Astrocyte of the cerebellum (primary cell): Measurements from ENCODE around the gene CDK14.

Experiments
- DNase-seq: peaks from one replicate; pipeline ENCODE4 v3.0.0-alpha.2; 2011; ENCODE audit warnings: low read depth
- H3K4me3 ChIP-seq: 2 replicates; pipeline ENCODE4 v1.5.1; 2011; ENCODE audit warnings: mild to moderate bottlenecking, low read depth, low read length, moderate library complexity
- CTCF ChIP-seq: IDR thresholded peaks from 2 replicates; pipeline ENCODE4 v1.5.1; 2012; ENCODE audit warnings: low read length, low read depth, moderate library complexity, mild to moderate bottlenecking; ENCODE audit errors: missing control alignments
- in situ Hi-C: cut with HindIII; loops from 2 replicates; pipeline ENCODE4 v1.10.0; 2017; ENCODE audit warnings: low sequenced_read_pairs

Gene CDK14

GRCh38 chr7:90889210-90889609, 293.1 kb downstream of the CDK14 start:
- in situ Hi-C loops, result no loop called here
- no peak overlapping the region for H3K4me3 ChIP-seq
- no peak for DNase-seq
- no peak for TF ChIP-seq CTCF

- no peak for TF ChIP-seq CTCF
- in situ Hi-C loops, result no loop called here
- no peak for DNase-seq
- no peak overlapping the region for H3K4me3 ChIP-seq
Observed at GRCh38 chr7:90889644-90890043, 293.5 kb downstream of the CDK14 start.

- no peak for DNase-seq
- TF ChIP-seq CTCF, result no peak
- H3K4me3 ChIP-seq, result no peak overlapping the region
- in situ Hi-C loops, result no loop called here
Observed at GRCh38 chr7:90891529-90891928, 295.4 kb downstream of the CDK14 start.

GRCh38 chr7:90892213-90892612, 296.1 kb downstream of the CDK14 start:
- in situ Hi-C loops, result no loop called here
- no peak overlapping the region for H3K4me3 ChIP-seq
- TF ChIP-seq CTCF, result no peak
- no peak for DNase-seq

- no peak for TF ChIP-seq CTCF
- H3K4me3 ChIP-seq, result no peak overlapping the region
- DNase-seq, result no peak
- in situ Hi-C loops, result no loop called here
Observed at GRCh38 chr7:90894122-90894521, 298.0 kb downstream of the CDK14 start.

GRCh38 chr7:90896458-90896857, 300.3 kb downstream of the CDK14 start:
- no peak overlapping the region for H3K4me3 ChIP-seq
- DNase-seq, result no peak
- in situ Hi-C loops, result no loop called here
- TF ChIP-seq CTCF, result no peak

GRCh38 chr7:90897961-90898469, 301.9 kb downstream of the CDK14 start:
- no peak for TF ChIP-seq CTCF
- in situ Hi-C loops, result no loop called here
- DNase-seq, result peak; percentile 40
- no peak overlapping the region for H3K4me3 ChIP-seq
